Subcutaneous adipose tissue (tissue), 4 donors: ENCODE results near the gene EML2. TPM values are rescaled to one million over a fixed set of nuclear protein-coding genes. Genes with fewer than 3 reads are reported as not detected.

Experiments
- CTCF ChIP-seq: fragments of 450-650 bp; IDR thresholded peaks from one replicate; pipeline ENCODE4 v1.5.1; 2016; ENCODE audit warnings: low read depth, mild to moderate bottlenecking, control low read depth, antibody characterized with exemption, moderate library complexity
- total RNA-seq, 4 donors: library from RNA; depleted of rRNA; stranded (reverse); fragments of >200 nt; gene quantifications; one replicate each; pipeline ENCODE4 v1.1.0, GENCODE V29; 2016

EML2 gene
- total RNA-seq, 4 donors from 2014 or later: 5.4 to 32.6 (median 20.7) TPM

GRCh38 chr19:45607071-45608029 lies 31.8 kb downstream of the EML2 start:
- TF ChIP-seq CTCF: no peak

- no peak for TF ChIP-seq CTCF
Observed at GRCh38 chr19:45601524-45602374, 37.4 kb downstream of the EML2 start, which contains the start of gene GPR4. Gene GPR4, minus strand, starts transcription at chr19:45602212. Its CDS starts 10,346 bp downstream, at chr19:45591866.

GRCh38 chr19:45601115-45601514 lies 38.1 kb downstream of the EML2 start:
- no peak for TF ChIP-seq CTCF

- no peak for TF ChIP-seq CTCF
Observed at GRCh38 chr19:45600340-45600885, 38.8 kb downstream of the EML2 start.

GRCh38 chr19:45599286-45599685 lies 39.9 kb downstream of the EML2 start:
- TF ChIP-seq CTCF: no peak

GRCh38 chr19:45598267-45599001 lies 40.8 kb downstream of the EML2 start:
- no peak for TF ChIP-seq CTCF
